Daoy (cell line): ENCODE measurements around the gene KCNJ4. TPM values are rescaled to one million over a fixed set of nuclear protein-coding genes. Genes with fewer than 3 reads are reported as not detected.

ENCODE experiments used
- DNase-seq: peaks from one replicate; pipeline ENCODE4 v3.0.0-alpha.2; 2015; ENCODE audit warnings: low read depth
- total RNA-seq: library from RNA; depleted of rRNA; stranded (reverse); fragments of >200 nt; shearing (Covaris generic); gene quantifications from 2 replicates; pipeline ENCODE4 v1.2.3, GENCODE V29; 2014

Gene KCNJ4
- total RNA-seq, 1 experiment from 2014 or later = 0.80 TPM

DNA sequence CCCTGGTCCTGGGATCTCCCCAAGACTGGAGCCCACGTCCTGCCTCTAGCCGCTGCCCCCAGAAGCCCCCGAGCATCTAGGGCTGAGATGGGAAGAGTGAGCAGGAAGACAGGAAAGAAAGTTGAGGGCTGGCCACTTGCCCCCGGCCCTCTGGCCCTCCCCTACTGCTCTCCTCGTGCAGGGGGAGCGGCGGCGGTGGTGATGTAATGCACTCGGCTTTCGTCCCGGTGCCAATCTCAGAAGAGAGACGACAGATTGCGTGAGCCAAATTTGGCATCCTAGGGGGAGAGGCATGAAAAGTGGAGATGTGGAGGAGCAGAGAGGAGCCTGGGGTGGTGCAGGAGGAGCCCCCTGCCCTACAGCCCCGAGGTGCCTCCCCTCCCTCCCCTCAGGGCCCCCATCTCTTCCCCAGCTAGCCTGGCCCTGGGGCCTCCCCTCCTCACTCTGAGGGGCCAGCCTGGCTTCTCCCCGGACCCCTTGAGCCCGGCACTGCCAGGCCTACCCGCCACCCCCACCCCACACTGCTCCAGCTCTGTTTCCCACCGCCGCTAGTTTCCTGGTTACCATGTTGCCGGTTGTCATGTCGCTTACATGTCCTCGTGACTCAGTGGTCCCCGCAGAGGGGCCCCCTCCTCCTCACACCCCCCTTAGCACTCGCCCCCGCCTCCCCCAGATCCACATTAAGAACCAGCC is 2.5 kb downstream of the KCNJ4 start:
- peak; percentile 32 for DNase-seq

DNA sequence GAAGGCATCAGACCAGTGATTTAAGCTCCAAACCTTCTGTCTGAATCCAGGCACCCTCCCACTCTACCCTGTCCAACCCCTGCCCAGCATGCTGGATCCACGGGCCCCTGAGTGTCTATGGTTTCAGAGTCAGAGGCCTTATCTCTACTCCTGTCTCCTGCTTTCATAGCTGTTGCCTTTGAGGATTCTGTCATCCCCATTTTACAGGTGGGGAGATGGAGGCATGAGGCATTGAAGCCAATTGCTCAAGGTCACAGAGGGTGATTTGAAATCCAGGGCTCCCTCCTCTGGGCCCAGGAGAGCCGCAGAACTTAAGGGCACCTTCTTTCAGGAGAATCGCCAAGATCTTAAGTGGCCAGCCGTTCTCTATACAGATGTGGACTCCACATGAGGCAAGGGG is 3.1 kb downstream of the KCNJ4 start:
- no peak for DNase-seq

DNA sequence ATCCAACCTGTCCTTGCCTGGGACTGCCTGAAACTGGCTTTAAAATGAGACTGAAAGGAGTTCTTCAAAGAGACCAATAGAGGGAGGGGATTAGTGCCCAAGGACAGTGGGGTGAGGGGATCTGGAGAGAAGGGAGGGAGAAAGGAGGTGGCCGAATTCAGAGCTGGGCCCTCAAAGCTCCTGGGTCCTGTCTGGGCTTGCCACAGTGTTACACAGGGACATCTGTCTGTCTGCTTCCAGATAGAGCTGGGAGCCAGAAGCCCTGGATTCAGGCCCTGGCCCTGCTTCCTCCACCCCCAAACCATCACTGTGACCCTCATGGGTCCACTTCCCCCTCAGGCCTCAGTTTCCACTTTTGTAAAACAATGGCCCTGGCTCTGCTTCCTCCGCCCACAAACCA is 3.6 kb downstream of the KCNJ4 start:
- DNase-seq = no peak

GRCh38 chr22:38450234-38450797 is 4.7 kb downstream of the KCNJ4 start:
- DNase-seq = no peak

GRCh38 chr22:38449776-38450175 is 5.2 kb downstream of the KCNJ4 start:
- peak; percentile 45 for DNase-seq

DNA sequence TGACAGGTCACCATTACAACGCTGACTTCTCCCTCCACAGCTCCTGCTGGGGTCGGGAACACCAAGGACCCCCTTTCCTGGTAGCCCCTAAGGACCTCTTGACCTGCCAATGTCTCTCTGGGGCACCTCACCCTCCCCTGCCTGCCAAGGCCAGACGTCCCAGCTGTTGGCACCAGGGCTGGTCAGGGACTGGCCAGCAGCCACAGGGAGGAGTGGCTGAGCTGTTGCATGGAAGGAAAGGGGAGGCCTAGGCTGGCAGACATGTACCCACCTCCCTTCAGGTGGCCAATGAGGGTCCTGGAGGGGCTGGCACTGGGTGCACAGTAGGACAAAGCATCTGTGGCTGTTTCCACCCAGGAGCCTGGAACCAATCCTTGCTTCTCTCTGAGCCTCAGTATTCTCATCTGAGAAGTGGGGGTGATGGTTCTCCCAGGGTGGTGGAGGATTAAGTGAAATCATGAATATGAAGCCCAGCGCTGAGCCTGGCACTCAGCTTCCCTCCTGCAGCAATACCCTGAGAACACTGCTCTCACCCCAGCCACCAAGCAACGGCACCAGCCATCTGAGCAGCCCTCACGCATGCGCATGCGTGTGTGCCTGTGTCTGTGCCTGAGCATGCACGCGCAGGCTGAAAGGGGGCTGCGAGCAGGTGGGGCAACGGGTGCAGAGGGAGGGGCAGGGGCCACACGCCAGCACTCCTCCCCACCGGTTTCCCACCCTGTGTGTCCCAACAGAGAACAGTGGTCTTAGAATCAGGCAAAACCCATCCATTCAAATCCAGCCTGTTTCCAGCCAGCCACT is 5.9 kb downstream of the KCNJ4 start:
- DNase-seq = no peak

DNA sequence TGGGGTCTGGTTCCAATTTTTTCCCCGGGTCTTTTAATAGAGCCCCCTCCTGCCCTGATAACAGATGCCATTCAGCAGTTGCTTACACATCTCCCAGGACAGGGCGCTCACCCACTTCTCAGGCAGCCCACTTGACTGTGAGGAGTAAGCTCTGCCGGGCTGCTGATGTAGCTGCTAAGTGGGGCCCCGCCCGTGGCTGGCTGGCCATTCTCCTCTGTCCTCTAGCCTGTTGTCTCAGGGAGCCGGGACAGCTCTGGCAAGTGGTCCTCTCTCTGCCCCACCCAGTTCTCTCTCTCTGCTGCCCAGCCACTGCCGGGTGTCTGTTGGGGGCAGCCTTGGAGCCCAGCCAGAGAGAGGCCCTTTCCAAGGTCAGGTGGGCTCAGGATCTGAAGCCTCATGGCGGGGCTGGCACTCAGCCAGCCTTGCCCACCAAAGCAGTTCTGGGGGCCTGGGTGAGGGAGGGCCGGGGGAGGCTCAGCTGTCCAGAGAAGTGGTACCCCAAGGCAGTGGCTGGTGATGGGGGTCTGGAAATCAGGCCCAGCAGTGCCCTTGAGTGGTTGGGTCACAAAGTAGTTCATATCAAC is 8.9 kb downstream of the KCNJ4 start:
- DNase-seq = no peak

GRCh38 chr22:38444783-38445182 is 10.2 kb downstream of the KCNJ4 start:
- no peak for DNase-seq

DNA sequence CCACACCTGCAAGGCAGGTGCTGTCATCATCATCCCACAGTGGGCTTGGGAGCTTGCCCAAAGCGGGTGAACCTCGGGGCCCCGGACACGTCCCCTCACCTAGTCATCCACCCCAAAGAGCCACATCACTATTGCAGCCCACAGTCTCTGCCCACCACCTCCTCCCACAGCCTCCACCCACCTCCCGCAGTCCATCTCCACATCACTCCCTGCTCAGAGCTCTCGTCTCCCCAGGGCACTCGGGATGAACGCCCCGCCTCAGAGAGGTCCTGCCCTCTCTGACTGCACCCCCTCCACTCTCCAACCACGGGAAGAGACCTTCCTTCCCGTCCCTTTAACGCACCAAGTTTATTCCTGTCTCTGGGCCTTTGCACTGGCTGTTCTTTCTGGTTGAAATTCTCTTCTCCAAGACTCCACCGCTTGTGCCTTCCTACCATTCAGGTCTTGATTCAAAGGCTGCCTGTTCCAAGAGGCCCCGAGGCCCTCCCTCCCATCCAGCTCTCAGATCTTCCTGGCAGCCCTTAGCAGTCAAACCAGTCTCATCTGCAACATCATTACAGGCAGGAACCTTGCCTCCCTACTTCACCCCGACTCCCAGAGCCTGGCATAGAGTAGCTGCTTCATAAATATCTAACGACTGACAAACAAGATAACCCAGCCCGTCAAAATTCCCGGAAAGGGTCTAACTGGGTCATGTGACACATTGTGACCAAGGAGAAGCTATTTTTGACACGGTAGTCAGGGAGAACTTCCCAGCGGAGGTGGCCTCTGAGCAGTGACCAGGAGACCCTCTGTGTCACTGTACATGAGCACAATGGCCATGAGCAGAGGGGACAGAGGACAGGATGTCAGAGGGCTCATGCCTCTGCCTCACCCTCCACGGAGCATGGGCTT is 11.1 kb downstream of the KCNJ4 start:
- no peak for DNase-seq

DNA sequence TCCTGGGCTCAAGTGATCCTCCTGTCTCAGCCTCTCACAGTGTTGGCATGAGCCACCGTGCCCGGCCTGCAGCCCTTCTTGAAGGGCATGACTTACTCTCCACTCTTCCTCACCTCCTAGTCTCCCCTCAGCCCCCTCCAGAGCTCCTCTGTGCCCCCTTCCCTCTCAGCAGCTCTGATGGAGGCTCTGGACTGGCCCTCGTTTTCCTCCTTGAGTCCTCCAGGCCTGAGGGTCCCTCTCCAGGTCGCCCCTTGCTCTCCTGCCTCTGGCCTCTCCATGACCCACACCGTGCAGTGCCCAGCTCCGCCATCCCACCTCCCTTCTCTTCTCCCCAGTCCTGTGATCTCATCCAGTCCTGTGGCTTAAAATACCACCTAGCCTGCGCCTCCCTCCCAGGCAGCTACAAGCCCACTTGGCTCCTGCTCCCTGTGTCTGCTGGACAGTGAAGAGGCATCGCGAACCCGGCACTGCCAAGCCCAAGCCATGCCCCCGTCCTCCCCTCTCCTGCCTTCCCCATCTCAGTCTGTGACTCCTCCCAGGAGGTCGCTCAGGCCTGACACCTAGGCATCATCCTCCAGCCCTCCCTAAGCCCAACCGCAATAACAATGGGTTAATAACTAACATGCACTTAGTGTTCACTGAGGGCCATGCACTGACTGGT is 11.9 kb downstream of the KCNJ4 start:
- no peak for DNase-seq

DNA sequence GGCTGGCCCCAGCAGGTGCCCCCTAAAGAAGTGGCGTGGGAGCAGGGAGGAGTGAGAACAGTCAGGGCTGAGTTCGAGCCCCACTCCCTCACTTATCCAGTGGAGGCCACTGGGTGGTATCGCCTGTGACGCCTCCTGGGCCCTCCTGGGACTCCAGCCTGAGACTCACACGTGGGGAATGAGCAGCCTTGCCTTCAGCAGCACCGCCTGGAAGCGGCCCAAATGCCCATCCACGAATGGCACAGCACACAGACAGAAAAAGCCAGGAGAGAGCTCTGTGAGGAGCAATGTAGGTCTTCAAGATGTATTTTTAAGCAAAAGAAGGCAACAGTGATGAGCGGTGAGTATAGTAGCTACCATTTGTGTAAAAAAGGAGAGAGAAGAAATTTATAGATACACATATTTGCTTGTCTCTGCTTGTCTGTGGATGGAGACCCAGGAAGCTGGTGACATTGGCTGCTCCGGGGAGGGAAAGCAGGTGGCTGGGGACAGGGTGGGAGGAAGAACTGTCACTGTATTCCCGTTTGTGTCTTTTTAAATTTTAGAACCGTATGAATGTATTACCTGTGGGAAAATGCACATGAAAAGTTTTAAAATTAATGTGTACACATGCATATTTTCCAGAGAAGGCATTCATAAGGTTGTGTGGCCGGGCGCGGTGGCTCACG is 13.2 kb downstream of the KCNJ4 start:
- DNase-seq = no peak

GRCh38 chr22:38440747-38441350 is 14.2 kb downstream of the KCNJ4 start:
- DNase-seq = no peak

DNA sequence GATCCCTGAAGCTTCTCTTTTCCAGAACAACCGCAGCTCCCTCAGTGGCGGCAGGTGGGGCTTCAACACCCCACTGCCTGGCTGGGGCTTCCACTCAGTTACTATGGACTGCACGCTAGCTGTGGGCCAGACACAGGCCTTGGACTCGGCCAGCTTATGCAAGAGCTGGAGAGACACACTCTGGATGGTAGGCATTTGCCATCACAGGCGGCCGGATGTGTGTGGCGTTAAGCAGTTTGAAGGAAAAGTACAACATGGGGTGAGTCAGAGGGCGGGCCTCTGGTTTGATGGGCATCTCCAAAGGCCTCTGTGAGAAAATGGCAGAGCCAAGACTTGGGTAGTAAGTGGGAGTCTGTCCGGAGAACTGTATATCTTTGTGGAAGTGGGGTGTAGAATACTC is 17.6 kb downstream of the KCNJ4 start:
- peak; percentile 75 for DNase-seq

DNA sequence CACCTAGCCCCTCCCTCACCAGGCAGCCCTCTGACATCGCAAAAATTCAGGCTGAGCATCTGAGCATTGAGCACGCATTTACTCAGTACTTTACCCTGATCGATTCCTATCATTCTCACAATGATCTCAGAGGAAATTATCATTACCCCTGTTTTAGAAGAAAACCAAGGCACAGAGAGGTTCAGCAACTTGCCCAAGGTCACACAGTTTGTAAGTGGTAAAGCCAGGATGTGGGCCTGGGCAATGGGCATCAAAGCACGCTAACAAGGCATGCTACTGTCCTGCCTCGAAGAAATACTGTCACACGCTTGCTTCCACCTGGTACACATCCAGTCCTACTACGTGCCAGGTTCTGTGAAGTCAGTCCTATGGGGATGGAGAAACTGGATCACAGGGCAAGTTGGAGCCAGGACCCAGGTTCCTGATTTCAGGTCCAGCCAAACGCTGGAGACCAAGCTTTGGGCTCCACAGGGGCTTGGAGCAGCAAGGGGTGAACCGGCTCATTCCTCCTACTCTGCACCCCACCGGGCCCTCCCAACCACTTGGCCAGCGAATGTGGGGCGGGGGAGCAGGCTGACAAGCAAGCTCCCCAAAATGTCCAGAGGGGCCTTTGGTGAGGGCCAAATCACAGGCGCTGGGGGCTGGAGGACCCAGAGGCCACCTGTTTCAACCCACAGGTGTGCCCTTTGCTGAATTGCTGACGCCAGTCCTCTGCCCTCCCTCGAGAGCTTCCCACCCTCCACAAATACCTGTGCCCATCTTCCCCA is 18.2 kb downstream of the KCNJ4 start:
- no peak for DNase-seq

GRCh38 chr22:38435965-38436364 is 19.0 kb downstream of the KCNJ4 start:
- DNase-seq = no peak

GRCh38 chr22:38435010-38435409 is 20.0 kb downstream of the KCNJ4 start:
- DNase-seq = no peak

- DNase-seq = no peak
Observed at GRCh38 chr22:38433871-38434270, 21.1 kb downstream of the KCNJ4 start.

DNA sequence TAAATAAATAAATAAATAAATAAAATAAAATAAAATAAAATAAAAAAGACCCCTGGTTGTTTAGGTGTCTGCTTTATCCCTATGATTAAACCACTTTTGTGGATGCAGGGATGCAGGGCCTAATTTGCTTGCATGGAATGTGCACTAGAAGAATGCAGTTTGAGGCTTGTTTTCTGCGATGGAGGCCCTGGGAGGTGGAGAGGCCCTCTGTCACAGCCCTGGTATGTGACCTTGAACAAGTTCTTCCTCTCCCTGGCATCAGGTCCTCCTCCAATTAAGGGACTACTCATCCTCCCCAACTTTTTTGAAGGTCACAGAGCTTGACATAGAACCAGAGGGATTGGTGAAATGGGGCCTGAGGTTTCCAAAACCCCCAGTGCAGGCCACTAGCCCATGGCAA is 22.7 kb downstream of the KCNJ4 start:
- DNase-seq = no peak

DNA sequence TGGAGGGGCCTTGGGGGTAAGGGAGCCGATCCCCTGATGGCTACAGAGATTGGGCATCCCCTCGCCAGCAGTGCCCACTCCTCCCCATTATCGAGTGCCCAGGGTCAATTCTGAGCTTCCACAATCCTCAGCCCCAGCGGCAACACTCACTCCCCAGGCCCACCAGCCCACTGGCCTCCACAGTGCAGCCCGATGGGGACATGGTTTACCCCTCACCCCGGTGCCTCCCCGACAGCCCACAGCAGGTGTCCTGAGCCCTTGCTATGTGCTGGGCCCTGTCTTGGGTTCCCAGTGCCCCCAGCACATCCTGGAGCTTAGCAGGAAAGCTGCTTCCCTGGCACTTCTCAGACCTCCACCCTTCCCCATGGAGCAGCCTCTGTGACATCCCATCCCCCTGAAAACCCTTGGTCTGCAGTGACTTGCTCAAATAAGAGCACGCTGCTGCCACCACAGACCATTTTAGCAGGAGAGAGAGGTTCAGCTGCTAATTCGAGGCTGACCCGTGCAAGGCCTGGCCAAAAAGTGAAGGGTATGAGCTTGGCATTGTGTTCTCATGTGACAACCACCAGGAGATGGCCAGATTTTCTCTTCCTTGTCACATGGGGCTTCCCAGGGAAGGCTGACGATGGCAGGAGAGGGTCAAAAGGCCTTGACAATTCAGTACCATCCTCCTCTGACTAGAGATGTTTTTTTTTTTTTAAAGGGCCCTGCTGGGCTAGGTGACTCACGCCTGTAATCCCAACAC is 23.6 kb downstream of the KCNJ4 start:
- DNase-seq = no peak
